ENCODE results near the gene HSPA1A. TPM values are rescaled to one million over a fixed set of nuclear protein-coding genes. Genes with fewer than 3 reads are reported as not detected.

Gene HSPA1A
- total RNA-seq, 1 experiment from 2014 or later: 57.2 TPM

DNA sequence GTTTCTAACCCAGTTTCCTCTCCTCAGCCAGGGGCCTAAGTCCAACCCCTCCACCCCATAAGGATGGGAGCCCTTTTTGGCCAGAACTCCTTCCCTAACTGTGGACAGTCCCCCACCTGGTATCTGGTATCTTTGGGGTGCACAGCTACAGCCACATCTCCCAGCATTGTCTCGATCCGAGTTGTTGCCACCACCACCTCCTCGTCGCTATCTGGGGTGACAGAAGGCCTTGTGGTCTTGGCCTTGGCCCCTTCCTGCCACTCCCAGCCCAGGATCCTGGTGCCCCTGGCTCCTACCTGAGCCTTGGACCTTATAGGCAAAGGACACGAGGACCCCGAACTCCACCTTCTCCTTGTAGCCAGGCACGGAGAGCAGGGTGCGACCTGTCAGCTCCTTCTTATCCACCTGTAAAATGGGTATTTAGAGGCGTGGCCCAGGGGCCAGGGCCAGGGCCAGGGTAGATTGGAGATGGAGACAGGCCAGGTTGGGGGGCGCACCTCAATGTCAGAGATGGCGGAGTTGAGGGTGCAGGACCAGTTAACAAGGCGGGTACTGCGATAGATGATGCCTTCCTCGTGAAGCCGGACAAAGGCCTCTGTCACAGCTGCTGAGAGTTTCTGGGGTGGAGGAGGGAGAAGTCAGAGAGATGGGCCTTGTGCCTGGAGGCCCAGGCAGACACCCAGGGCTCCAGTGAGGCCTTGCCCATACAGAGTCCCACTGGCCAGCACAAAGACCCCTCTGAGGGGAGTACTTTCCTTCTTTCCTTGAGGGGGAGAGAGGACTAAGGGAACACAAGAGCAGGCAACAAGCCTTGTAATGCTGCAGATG lies 31.0 kb upstream of the HSPA1A start (continued):
- TF ChIP-seq, protein P1, sequence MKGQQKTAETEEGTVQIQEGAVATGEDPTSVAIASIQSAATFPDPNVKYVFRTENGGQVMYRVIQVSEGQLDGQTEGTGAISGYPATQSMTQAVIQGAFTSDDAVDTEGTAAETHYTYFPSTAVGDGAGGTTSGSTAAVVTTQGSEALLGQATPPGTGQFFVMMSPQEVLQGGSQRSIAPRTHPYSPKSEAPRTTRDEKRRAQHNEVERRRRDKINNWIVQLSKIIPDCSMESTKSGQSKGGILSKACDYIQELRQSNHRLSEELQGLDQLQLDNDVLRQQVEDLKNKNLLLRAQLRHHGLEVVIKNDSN (CRISPR knock-in tag; IDR thresholded peaks at IDR 0.05): no peak
- TF ChIP-seq, protein P2, sequence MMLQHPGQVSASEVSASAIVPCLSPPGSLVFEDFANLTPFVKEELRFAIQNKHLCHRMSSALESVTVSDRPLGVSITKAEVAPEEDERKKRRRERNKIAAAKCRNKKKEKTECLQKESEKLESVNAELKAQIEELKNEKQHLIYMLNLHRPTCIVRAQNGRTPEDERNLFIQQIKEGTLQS (CRISPR knock-in tag; conservative IDR thresholded peaks at IDR 0.05): no peak
- TF ChIP-seq JAZF1 (CRISPR knock-in tag; IDR thresholded peaks at IDR 0.05): no peak
- no peak for TF ChIP-seq RELA (CRISPR knock-in tag; IDR thresholded peaks at IDR 0.05; ENCODE audit: borderline replicate concordance)

DNA sequence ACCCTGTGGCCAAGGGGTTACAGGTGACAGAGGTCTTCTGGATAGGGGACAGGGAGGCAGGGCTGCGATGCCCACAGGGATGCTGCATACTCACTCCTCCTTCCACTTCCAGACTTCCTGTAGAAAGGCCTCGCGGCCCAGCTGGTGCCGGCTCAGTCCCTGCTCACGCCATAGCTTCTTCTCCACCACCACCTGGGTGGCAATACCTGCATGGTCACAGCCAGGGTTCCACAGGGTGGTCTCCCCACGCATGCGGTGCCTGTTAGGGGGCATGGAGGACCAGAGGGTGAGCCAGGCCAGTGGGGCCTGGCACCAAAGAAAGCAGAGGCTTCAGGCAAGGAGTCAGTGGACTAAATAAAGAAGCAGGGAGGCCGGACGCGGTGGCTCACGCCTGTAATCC lies 29.9 kb upstream of the HSPA1A start:
- POLR2A ChIA-PET: no interaction called here
- CTCF ChIA-PET: interaction anchor here (0.5 to 2.6 kb wide), 5 partner anchors 11 to 104 kb away, joined by 3 to 11 read pairs (median 3); partner anchors contain the start of gene LY6G5C

DNA sequence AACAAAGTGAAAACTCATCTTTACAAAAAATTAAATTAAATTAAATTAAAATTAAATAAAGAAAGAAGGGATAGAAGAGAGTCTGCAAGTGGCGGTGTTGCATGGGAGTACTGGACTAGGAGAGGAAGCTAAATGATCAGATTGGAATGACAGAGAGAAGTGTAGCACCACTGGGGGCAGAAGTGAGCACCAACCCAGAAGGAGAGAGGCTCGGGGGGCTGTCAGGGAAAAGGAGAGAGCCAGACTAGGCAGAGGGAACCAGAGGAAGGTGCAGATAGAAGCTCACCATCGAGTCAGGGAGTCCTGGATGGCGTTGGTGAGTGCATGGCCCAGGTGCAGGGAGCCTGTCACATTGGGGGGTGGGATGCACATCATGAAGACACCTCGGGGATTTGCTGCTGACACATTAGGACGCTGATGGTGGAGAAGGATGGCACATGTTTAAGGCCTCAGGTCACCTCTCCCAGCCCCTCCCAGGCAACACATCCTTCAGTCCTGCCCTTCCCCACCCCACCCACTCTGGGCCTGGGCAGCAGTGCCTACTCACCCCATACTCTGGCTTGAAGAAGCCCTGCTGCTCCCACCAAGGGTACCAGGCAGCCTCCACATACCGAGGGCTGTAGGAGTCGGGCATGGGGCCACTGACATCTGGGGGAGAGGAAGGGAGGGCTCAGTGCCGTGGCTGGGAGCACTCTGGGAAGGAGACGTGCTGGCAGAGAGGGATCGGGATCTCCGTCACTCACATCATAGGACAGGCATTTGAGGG lies 23.8 kb upstream of the HSPA1A start:
- Mint-ChIP-seq H3K4me3 (no peak overlapping the region), H3K27ac (peak overlapping the region; percentile 81; the same call in 1 of the 2 replicates), H3K9me3 (no peaks in the 10 kb centered on the region), H3K36me3 (peaks cover 29% of the 10 kb centered on the region), H3K27me3 (ENCODE audit: low read depth) (no peaks in the 10 kb centered on the region), H3K4me1 (peaks cover 9% of the 10 kb centered on the region)
- ATAC-seq (peak; percentile 64), DNase-seq (ENCODE audit: low spot score) (peak; percentile 83)
- CTCF ChIA-PET: interaction anchor here (0.5 to 2.0 kb wide), 47 partner anchors 8 to 349 kb away, joined by 3 to 23 read pairs (median 5); partner anchors contain the start of genes ABHD16A, ATP6V1G2, C6orf47 and CFB
- TF ChIP-seq HMGA2 (CRISPR knock-in tag; IDR thresholded peaks at IDR 0.05) (0 out of 2 replicates have a peak, but pooled peaks have one; percentile 4), OVOL2 (CRISPR knock-in tag; IDR thresholded peaks at IDR 0.05; ENCODE audit: borderline replicate concordance) (no peak), ZNF232 (CRISPR knock-in tag; IDR thresholded peaks at IDR 0.05) (no peak), SP1 (CRISPR knock-in tag; conservative IDR thresholded peaks at IDR 0.05) (no peak), FOXP1 (CRISPR knock-in tag; IDR thresholded peaks at IDR 0.05; ENCODE audit: borderline replicate concordance) (0 out of 2 replicates have a peak, but pooled peaks have one; percentile 30)
- TF ChIP-seq, protein P3, sequence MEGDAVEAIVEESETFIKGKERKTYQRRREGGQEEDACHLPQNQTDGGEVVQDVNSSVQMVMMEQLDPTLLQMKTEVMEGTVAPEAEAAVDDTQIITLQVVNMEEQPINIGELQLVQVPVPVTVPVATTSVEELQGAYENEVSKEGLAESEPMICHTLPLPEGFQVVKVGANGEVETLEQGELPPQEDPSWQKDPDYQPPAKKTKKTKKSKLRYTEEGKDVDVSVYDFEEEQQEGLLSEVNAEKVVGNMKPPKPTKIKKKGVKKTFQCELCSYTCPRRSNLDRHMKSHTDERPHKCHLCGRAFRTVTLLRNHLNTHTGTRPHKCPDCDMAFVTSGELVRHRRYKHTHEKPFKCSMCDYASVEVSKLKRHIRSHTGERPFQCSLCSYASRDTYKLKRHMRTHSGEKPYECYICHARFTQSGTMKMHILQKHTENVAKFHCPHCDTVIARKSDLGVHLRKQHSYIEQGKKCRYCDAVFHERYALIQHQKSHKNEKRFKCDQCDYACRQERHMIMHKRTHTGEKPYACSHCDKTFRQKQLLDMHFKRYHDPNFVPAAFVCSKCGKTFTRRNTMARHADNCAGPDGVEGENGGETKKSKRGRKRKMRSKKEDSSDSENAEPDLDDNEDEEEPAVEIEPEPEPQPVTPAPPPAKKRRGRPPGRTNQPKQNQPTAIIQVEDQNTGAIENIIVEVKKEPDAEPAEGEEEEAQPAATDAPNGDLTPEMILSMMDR (IDR thresholded peaks at IDR 0.05): peak; percentile 44; the same call in 1 of the 2 replicates
- TF ChIP-seq, protein P4, sequence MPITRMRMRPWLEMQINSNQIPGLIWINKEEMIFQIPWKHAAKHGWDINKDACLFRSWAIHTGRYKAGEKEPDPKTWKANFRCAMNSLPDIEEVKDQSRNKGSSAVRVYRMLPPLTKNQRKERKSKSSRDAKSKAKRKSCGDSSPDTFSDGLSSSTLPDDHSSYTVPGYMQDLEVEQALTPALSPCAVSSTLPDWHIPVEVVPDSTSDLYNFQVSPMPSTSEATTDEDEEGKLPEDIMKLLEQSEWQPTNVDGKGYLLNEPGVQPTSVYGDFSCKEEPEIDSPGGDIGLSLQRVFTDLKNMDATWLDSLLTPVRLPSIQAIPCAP (CRISPR knock-in tag; IDR thresholded peaks at IDR 0.05): no peak
- POLR2A ChIA-PET: interaction anchor here (0.8 to 1.2 kb wide), 4 partner anchors 17 to 36 kb away, joined by 3 to 5 read pairs (median 4); partner anchors contain the start of genes HSPA1A, HSPA1B and HSPA1L

More for the DNA sequence above, 29.9 kb upstream of the HSPA1A start:
- no peaks in the 10 kb centered on the region for H3K27me3 Mint-ChIP-seq (ENCODE audit: low read depth)
- no peaks in the 10 kb centered on the region for H3K9me3 Mint-ChIP-seq
- no peak overlapping the region for H3K4me3 Mint-ChIP-seq
- no peak for DNase-seq (ENCODE audit: low spot score)
- TF ChIP-seq, protein P5, sequence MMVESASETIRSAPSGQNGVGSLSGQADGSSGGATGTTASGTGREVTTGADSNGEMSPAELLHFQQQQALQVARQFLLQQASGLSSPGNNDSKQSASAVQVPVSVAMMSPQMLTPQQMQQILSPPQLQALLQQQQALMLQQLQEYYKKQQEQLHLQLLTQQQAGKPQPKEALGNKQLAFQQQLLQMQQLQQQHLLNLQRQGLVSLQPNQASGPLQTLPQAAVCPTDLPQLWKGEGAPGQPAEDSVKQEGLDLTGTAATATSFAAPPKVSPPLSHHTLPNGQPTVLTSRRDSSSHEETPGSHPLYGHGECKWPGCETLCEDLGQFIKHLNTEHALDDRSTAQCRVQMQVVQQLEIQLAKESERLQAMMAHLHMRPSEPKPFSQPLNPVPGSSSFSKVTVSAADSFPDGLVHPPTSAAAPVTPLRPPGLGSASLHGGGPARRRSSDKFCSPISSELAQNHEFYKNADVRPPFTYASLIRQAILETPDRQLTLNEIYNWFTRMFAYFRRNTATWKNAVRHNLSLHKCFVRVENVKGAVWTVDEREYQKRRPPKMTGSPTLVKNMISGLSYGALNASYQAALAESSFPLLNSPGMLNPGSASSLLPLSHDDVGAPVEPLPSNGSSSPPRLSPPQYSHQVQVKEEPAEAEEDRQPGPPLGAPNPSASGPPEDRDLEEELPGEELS (CRISPR knock-in tag; IDR thresholded peaks at IDR 0.05): no peak
- TF ChIP-seq, protein P6, sequence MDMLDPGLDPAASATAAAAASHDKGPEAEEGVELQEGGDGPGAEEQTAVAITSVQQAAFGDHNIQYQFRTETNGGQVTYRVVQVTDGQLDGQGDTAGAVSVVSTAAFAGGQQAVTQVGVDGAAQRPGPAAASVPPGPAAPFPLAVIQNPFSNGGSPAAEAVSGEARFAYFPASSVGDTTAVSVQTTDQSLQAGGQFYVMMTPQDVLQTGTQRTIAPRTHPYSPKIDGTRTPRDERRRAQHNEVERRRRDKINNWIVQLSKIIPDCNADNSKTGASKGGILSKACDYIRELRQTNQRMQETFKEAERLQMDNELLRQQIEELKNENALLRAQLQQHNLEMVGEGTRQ (CRISPR knock-in tag; IDR thresholded peaks at IDR 0.05): no peak
- TF ChIP-seq ZNF138 (CRISPR knock-in tag; conservative IDR thresholded peaks at IDR 0.05) (no peak), TP53 (CRISPR knock-in tag; IDR thresholded peaks at IDR 0.05) (no peak), NFYB (CRISPR knock-in tag; conservative IDR thresholded peaks at IDR 0.05; ENCODE audit: low read depth) (no peak), ZNF263 (CRISPR knock-in tag; IDR thresholded peaks at IDR 0.05; ENCODE audit: low read depth) (no peak), ETV6 (CRISPR knock-in tag; IDR thresholded peaks at IDR 0.05) (no peak), KAT7 (CRISPR knock-in tag; IDR thresholded peaks at IDR 0.05; ENCODE audit: borderline replicate concordance) (no peak), TEAD4 (CRISPR knock-in tag; IDR thresholded peaks at IDR 0.05) (no peak), MYBL2 (CRISPR knock-in tag; IDR thresholded peaks at IDR 0.05) (no peak)
- no peak overlapping the region for H3K27ac Mint-ChIP-seq
- peaks cover 39% of the 10 kb centered on the region for H3K36me3 Mint-ChIP-seq
- H3K4me1 Mint-ChIP-seq: no peaks in the 10 kb centered on the region
- ATAC-seq: no peak

Measured in WTC11 (cell line).